T-helper 22 cell (primary cell): Measurements from ENCODE around the gene HIF3A.
"Not testable (repeated sequence)": the region's sequence is repeated elsewhere in the genome, so short reads cannot be mapped to it uniquely, and the experiment has no call there.

Experiments used
- DNase-seq: peaks from one replicate; pipeline ENCODE4 v3.0.0-alpha.2; 2020; ENCODE audit warnings: low read depth

The HIF3A gene

GRCh38 chr19:46294494-46294893, 2.3 kb upstream of the HIF3A start:
- no peak for DNase-seq

GRCh38 chr19:46295401-46296201, 1.2 kb upstream of the HIF3A start:
- no peak for DNase-seq

GRCh38 chr19:46296202-46296480, 701 bp upstream of the HIF3A start:
- DNase-seq, result no peak

DNA sequence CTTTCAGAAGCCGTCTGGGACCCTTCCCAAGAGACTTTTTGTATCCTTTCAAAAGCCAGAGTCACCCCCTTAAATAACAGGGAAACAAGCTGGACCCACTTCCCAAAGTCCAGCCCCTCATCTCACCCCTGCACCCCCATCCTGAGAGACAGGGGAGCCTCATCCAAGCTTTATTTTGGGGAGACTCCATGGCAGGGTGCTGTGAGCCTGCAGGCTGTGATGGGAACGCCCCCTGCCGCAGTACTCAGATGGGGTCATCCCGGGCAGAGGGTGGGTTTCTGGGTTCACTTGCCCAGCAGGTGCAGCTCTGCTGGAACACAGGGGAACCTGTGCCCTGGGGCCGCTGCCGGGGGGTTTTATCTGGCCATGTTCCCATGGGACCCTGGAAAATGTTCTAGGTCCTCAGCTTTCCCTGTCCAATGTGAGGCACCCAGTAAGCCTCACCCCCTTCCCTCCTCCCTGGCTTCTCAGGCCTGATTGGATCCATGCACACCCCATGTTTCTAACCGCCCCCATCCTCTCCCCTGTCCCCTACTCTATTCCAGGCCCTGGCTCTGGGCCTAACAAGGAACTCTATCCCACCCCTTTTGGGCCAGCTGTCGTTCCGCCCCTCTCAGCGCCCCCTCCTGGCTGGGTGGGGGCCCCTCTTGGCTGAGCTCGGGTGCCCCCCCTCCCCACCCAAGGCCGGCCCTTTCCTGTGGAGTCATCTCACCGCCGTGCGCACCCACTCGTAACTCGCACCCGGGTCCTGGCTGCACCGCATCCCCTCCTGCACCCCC, 1.0 kb downstream of the HIF3A start:
- no peak for DNase-seq

DNA sequence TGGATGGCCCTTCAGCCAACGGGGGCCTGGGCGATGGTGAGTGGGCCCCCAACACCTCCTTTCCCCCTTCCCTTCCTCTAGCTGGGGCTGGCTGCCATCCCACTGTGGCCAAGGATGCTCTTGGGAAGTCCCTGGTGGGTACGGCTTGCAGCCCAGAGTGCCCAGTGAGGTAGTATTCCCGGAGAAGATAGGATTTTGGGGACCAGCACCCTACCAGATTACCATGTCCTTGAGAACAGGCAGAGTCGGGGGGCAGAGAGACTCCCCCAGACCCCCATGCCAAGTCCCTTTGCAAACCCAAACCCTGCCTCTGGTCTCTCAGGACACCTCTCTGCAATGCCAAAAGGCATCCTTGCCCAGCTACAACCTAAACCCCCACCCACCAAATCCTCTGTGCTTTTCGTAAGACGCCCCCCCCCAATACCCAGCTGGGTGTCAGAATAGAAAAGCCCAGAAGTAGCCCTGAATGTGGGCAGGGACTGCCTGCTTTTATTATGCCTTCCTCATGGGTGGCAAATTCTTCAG, 1.7 kb downstream of the HIF3A start:
- DNase-seq, result no peak

DNA sequence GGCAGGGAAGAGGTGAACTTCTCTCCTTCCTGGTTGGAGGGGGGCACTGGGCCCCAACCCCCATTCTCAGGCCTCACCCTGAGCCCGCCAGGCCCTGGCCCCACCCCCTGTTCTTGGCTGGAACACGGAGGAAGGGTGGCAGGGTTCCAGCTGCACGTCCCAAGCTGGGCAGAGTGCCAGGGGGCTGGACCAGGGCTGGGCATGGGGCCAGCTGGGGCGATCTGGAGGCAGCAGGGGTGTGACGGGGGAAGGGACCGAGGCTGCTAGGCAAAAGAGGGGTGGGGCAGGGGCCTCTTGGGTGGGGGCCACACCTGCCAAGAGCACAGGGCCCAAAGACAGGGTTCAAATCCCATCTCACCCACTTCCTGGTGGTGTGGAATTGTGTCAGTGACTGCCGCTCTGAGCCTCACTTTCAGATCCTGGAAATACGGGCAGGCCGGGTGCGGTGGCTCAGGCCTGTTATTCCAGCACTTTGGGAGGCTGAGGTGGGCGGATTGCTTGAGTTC, 2.2 kb downstream of the HIF3A start:
- DNase-seq, result no peak

- DNase-seq, result no peak
Observed at GRCh38 chr19:46299695-46300094, 2.9 kb downstream of the HIF3A start.

DNA sequence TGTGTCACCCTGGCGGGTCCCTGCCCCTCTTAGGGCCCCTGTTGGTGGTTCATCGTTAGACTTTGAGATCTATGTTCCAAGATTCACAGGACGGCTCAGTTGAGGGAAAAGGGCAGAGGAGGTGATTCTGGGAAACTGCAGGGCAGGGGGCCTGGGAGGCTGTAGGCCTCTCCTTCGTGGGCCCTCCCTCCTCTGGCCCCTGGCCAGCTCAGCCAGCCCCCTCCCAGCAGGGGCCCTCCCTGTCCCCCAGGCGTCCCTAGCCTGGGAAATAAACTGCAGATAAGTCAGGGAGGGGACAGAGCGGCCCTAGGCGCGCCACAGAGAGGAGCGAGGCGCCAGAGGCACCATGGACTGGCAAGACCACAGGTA, 6.5 kb downstream of the HIF3A start:
- DNase-seq, result no peak

DNA sequence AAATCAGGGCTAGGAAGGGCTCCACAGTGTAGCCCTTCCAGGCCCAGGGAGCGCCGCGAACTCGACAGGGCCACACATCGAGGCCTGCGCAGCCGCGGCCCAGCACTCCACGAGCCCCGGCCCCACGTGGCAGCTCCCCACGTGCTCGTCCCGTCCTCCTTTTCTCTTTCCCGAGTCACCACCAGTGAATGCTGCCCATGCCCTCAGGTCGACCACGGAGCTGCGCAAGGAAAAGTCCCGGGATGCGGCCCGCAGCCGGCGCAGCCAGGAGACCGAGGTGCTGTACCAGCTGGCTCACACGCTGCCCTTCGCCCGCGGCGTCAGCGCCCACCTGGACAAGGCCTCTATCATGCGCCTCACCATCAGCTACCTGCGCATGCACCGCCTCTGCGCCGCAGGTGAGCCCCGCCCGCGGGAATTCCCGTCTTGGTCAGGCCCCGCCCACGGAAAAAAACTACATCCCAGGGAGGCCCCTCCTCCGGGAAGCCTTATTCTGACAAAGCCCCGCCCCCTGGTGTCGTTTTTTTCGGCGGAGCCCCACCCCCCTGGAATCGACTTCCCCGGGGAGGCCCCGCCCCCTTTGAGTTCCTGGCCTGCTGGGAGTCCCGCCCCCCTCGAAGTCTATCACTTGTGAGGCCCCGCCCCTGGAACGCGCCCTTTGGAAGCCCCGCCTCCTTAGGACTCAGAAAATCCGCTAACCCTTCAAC, 7.0 kb downstream of the HIF3A start:
- DNase-seq, result no peak

DNA sequence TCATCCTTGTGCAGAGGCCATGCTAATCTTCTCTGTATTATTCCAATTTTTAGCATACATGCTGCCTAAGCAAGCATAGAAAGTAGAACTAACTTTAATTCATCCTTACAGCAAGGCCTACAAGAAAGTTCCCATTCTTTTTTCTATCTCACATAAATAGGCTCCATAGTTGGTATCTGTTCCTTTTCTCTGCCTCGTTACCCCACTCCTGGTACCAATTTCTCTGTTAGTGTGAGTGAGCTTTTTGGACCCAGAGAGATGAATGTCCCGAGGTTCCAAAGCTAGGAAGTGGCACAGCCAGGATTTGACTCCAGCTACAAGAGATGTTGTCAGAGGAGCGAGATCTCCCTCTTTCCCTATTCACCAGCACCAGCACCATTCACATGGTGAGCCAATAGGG, 9.7 kb downstream of the HIF3A start:
- no peak for DNase-seq

DNA sequence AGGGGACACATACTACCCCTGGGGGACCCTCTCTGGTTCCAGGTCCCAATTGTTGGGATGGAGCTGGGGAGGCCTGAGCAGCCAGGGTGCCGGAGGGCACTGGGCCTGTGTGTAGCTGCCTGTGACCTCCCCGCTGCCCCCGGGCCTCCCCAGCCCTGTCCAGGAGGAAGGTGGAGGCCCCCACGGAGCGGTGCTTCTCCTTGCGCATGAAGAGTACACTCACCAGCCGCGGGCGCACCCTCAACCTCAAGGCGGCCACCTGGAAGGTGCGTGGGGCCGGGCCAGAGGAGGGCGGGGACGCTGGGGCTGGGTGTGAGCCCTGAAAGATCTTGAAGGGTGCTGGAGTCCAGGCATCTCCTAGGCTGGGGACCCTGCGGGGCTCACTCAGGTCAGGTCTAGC, 11.7 kb downstream of the HIF3A start:
- no peak for DNase-seq

DNA sequence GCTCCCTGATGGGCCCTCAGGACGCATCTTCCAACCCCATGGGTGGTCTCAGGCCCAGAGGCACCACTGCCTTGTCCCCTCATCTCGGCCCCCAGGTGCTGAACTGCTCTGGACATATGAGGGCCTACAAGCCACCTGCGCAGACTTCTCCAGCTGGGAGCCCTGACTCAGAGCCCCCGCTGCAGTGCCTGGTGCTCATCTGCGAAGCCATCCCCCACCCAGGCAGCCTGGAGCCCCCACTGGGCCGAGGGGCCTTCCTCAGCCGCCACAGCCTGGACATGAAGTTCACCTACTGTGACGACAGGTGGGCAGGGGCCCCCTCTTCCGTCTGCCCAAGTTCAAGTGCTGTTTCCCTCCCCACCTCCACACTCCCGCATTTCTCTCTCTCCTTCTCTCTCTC, 12.2 kb downstream of the HIF3A start:
- DNase-seq, result no peak

- DNase-seq, result no peak
Observed at GRCh38 chr19:46311444-46311843, 14.6 kb downstream of the HIF3A start.

GRCh38 chr19:46313540-46314469, 17.0 kb downstream of the HIF3A start:
- DNase-seq, result not testable (repeated sequence)

- DNase-seq, result no peak
Observed at GRCh38 chr19:46317339-46317738, 20.5 kb downstream of the HIF3A start.

GRCh38 chr19:46319613-46320012, 22.8 kb downstream of the HIF3A start:
- no peak for DNase-seq

DNA sequence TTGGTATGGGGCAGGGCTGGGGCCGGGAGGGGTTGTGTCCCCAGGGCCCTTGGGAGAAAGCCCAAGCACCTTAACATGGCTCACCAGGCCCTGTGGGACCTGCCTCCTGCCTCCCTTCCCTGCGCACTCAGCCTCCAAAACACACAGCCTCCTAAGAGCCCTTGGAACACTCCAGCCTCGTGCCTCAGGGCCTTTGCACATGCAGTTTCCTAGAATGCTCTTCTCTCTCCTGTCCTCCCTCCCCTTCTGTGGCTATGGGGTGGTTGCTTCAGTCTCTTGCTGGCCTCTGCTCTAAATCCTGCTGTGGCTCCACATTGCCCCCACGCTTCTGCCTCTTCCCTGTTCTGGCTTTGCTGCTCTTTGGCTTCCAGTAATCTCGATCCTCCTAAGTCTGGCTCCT, 23.7 kb downstream of the HIF3A start:
- DNase-seq, result no peak

- DNase-seq, result no peak
Observed at GRCh38 chr19:46321653-46322052, 24.8 kb downstream of the HIF3A start.

DNA sequence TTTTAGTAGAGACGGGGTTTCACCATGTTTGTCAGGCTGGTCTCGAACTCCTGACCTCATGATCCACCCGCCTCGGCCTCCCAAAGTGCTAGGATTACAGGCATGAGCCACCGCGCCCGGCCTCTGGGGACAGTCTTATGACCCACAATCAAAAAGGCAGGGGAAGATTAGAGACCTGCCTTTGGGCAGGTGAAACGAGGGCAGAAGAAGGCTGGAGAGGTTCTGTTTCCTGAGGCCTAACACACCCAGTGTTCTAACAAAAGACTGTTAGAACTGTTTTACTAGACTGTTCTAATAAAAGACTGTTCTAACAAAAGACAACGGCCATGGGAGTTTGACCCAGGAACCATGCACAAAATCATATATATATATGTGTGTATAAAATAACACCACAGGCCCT, 26.4 kb downstream of the HIF3A start:
- not testable (repeated sequence) for DNase-seq

GRCh38 chr19:46324277-46324676, 27.4 kb downstream of the HIF3A start:
- DNase-seq, result no peak

- no peak for DNase-seq
Observed at GRCh38 chr19:46326608-46327007, 29.8 kb downstream of the HIF3A start.

DNA sequence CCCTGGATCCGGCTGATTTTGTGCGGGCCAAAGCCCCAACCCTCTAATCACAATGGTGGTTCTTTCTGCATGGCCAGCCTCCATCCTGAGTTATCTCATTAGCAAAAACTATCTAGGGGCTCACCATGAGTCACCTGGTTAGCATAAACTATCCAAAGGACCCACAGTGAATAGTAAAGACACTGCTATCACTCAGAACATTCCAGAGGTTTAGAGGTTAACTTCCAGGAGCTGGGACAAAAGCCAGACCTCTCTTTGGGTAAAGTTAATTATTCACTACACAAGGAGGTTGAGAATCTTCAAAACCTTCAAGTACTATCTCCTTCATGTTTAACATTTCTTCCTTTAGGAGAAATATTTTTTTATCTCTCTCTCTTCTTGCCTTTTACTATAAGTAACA, 31.2 kb downstream of the HIF3A start:
- DNase-seq, result no peak
